Measurements from ENCODE around the gene CLDN4. TPM values are rescaled to one million over a fixed set of nuclear protein-coding genes. Genes with fewer than 3 reads are reported as not detected.

The CLDN4 gene
- total RNA-seq, 1 experiment from 2014 or later, result 283 TPM

- no peak overlapping the region for H3K27ac Mint-ChIP-seq (ENCODE audit: unreplicated experiment)
- H3K9me3 Mint-ChIP-seq (ENCODE audit: low read depth, unreplicated experiment), result no peaks in the 10 kb centered on the region
- no peaks in the 10 kb centered on the region for H3K4me1 Mint-ChIP-seq (ENCODE audit: low read depth, unreplicated experiment)
- no peak overlapping the region for H3K4me3 Mint-ChIP-seq (ENCODE audit: low read depth, unreplicated experiment)
- no TSS peak for BruUV-seq (replicated peaks)
- intact Hi-C loops (cut with micrococcal nuclease; ENCODE audit: unreplicated experiment), result no loop called here
- H3K36me3 Mint-ChIP-seq (ENCODE audit: insufficient read depth, unreplicated experiment), result no peaks in the 10 kb centered on the region
- TF ChIP-seq CTCF (IDR thresholded peaks at IDR 0.05; ENCODE audit: unreplicated experiment), result no peak
- CTCF ChIA-PET, result no interaction called here
- DNase-seq, result no peak
- H3K27me3 Mint-ChIP-seq (ENCODE audit: unreplicated experiment), result peaks cover 33% of the 10 kb centered on the region
These were observed 49.3 kb downstream of the CLDN4 start for GRCh38 chr7:73879977-73880681.

GRCh38 chr7:73880755-73881328 lies 50.0 kb downstream of the CLDN4 start:
- Mint-ChIP-seq H3K4me3 (ENCODE audit: low read depth, unreplicated experiment) (no peak overlapping the region), H3K9me3 (ENCODE audit: low read depth, unreplicated experiment) (no peaks in the 10 kb centered on the region)
- no peak for TF ChIP-seq CTCF (IDR thresholded peaks at IDR 0.05; ENCODE audit: unreplicated experiment)

GRCh38 chr7:73881352-73882046 lies 50.7 kb downstream of the CLDN4 start:
- intact Hi-C loops (cut with micrococcal nuclease; ENCODE audit: unreplicated experiment), result no loop called here
- no peaks in the 10 kb centered on the region for H3K36me3 Mint-ChIP-seq (ENCODE audit: insufficient read depth, unreplicated experiment)
- no TSS peak for BruUV-seq (replicated peaks)
- DNase-seq, result no peak
- no peaks in the 10 kb centered on the region for H3K4me1 Mint-ChIP-seq (ENCODE audit: low read depth, unreplicated experiment)
- no peak overlapping the region for H3K27ac Mint-ChIP-seq (ENCODE audit: unreplicated experiment)
- TF ChIP-seq CTCF (IDR thresholded peaks at IDR 0.05; ENCODE audit: unreplicated experiment), result no peak
- H3K9me3 Mint-ChIP-seq (ENCODE audit: low read depth, unreplicated experiment), result no peaks in the 10 kb centered on the region
- no peak overlapping the region for H3K4me3 Mint-ChIP-seq (ENCODE audit: low read depth, unreplicated experiment)
- H3K27me3 Mint-ChIP-seq (ENCODE audit: unreplicated experiment), result peaks cover 47% of the 10 kb centered on the region
- CTCF ChIA-PET, result no interaction called here

More at GRCh38 chr7:73880755-73881328, 50.0 kb downstream of the CLDN4 start:
- no TSS peak for BruUV-seq (replicated peaks)
- CTCF ChIA-PET, result no interaction called here
- Mint-ChIP-seq H3K36me3 (ENCODE audit: insufficient read depth, unreplicated experiment) (no peaks in the 10 kb centered on the region), H3K4me1 (ENCODE audit: low read depth, unreplicated experiment) (no peaks in the 10 kb centered on the region), H3K27ac (ENCODE audit: unreplicated experiment) (no peak overlapping the region), H3K27me3 (ENCODE audit: unreplicated experiment) (peaks cover 40% of the 10 kb centered on the region)
- intact Hi-C loops (cut with micrococcal nuclease; ENCODE audit: unreplicated experiment), result no loop called here
- no peak for DNase-seq

GRCh38 chr7:73882047-73882402 lies 51.2 kb downstream of the CLDN4 start:
- no TSS peak for BruUV-seq (replicated peaks)
- no peaks in the 10 kb centered on the region for H3K36me3 Mint-ChIP-seq (ENCODE audit: insufficient read depth, unreplicated experiment)
- H3K27me3 Mint-ChIP-seq (ENCODE audit: unreplicated experiment), result peaks cover 52% of the 10 kb centered on the region
- H3K27ac Mint-ChIP-seq (ENCODE audit: unreplicated experiment), result no peak overlapping the region
- H3K9me3 Mint-ChIP-seq (ENCODE audit: low read depth, unreplicated experiment), result no peaks in the 10 kb centered on the region
- CTCF ChIA-PET, result no interaction called here
- no peak overlapping the region for H3K4me3 Mint-ChIP-seq (ENCODE audit: low read depth, unreplicated experiment)
- no peak for DNase-seq
- TF ChIP-seq CTCF (IDR thresholded peaks at IDR 0.05; ENCODE audit: unreplicated experiment), result no peak
- intact Hi-C loops (cut with micrococcal nuclease; ENCODE audit: unreplicated experiment), result no loop called here
- no peaks in the 10 kb centered on the region for H3K4me1 Mint-ChIP-seq (ENCODE audit: low read depth, unreplicated experiment)

Other genes starting within 250 kb of the CLDN4 start
- 1.1 and 3.0 TPM in 2 replicates for gene MLXIPL, start 206.5 kb upstream of the CLDN4 start, total RNA-seq (2022)
- 0.94 and 1.3 TPM in 2 replicates for gene VPS37D, start 163.2 kb upstream of the CLDN4 start, total RNA-seq (2022)
- 10.1 and 10.5 TPM in 2 replicates for gene DNAJC30, start 147.5 kb upstream of the CLDN4 start, total RNA-seq (2022)
- 73.5 and 75.8 TPM in 2 replicates for gene BUD23, start 147.4 kb upstream of the CLDN4 start, total RNA-seq (2022)
- gene STX1A, start 111.3 kb upstream of the CLDN4 start, total RNA-seq (2022), result 26.1 and 26.2 TPM in 2 replicates
- gene ABHD11, start 92.2 kb upstream of the CLDN4 start, total RNA-seq (2022), result 67.7 and 85.2 TPM in 2 replicates
- gene CLDN3, start 60.7 kb upstream of the CLDN4 start, total RNA-seq (2022), result 122 and 135 TPM in 2 replicates
- 14.3 TPM in 2 replicates for gene METTL27, start 11.5 kb downstream of the CLDN4 start, total RNA-seq (2022)
- 0.59 and 1.2 TPM in 2 replicates for gene TMEM270, start 30.2 kb downstream of the CLDN4 start, total RNA-seq (2022)
- gene ELN, start 197.2 kb downstream of the CLDN4 start, total RNA-seq (2022), result 0.39 and 0.42 TPM in 2 replicates